Fibroblast of peridontal ligament (primary cell): Measurements from ENCODE around the gene MRPS34.
"Not testable (repeated sequence)": the region's sequence is repeated elsewhere in the genome, so short reads cannot be mapped to it uniquely, and the experiment has no call there.

Experiments
- DNase-seq: peaks from one replicate; pipeline ENCODE4 v3.0.0-alpha.2; 2010; ENCODE audit errors: extremely low read depth

MRPS34 gene

DNA sequence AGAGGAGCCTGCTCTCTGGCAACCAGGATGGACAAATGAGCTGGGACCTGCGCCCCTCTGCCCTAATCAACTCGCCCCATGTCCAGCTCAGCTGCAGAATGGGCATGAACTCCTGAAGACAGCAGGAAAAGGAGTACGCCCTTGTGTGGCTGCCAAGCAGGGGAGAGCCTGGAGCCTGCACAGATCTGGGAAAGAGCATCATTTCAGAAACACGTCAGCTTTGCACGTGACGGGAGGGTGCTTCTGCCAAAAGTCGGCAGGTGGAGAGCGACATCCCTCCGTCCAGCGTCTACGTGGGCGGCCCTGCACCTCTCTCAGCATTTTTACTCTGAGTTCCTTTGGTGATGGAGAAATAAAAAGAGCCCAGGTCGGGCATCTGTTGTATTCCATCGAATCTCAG is 20.1 kb downstream of the MRPS34 start:
- DNase-seq, result no peak

DNA sequence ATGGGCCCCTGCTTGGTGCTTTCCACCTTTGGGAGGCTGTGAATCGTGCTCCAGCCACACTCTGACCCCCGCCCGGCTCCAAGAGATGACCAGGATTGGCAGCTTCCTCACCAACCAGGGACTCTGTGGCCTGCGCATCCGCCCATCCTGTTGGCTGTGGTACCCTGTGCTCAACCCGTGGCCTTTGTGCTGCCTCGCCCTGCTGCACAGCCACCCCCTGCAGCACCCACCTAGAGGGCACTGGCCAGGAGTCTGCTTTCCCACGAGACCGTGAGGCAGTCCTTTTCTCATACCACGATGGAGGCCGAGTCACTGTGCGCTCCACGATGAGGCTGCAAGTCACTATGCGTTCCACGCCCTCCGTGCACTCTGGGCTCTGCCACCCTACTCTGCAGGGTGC is 21.0 kb downstream of the MRPS34 start:
- no peak for DNase-seq

DNA sequence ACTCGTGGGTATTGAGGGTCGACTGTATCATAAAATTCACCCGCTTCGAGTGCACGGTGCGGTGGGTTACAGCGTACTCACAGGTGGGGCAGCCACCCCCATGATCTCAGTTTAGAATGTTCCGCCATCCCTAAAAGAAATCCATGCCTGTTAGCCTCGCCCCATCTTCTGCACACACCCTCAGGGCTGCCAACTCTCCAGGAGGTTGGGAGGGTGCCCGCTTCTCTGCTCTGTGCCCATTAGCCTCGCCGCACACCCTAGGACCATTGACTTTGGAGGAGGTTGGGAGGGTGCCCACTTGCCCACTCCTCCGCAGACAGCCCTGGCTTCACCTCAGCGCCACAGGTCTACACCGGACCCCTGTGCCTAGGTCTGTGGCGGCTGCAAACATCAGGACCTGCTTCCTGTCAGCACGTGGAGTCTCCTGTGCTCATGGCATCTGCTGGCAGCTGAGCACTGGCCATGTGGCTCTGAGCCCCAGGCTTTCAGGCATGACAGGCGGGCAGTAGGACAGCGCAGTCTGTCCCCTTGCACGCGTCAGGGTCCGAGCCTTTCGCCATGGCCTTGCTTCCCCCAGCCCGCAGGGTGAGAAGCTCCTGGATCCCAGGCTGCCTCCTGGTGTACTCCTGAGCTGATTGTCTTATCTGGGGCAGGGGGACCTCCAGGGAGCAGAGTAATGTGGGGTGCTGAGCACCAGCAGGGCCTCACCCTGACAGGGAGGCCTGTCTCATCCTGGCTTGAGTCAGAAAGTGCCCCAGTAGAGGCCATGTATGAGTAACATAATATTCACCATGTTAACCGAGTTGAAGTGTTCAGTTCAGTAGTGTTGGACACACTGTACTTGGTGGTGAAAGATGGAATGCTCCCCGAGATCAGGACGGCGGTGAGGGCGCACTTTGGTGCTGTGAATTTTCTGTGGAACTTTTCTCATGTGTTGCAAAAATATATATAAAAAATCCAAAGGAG is 23.5 kb downstream of the MRPS34 start:
- DNase-seq, result no peak

DNA sequence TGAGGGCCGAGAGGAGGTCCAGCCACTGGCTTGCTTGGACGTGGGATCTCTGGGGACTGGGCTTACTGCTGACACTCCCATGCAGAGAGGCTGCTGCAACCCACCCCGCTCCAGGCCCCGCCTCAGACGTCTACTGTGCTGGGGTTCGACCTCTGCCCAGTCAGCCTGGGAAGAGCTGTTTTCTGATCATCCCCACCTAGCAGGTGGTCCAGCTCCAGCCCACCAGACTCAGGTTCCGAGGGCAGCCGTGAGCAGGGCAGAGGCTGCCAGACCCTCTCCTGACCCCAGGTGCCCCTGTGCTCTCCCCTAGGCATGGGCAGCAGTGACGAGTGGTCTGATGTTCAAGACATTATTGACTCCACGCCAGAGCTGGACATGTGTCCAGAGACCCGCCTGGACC is 25.0 kb downstream of the MRPS34 start:
- DNase-seq, result no peak

DNA sequence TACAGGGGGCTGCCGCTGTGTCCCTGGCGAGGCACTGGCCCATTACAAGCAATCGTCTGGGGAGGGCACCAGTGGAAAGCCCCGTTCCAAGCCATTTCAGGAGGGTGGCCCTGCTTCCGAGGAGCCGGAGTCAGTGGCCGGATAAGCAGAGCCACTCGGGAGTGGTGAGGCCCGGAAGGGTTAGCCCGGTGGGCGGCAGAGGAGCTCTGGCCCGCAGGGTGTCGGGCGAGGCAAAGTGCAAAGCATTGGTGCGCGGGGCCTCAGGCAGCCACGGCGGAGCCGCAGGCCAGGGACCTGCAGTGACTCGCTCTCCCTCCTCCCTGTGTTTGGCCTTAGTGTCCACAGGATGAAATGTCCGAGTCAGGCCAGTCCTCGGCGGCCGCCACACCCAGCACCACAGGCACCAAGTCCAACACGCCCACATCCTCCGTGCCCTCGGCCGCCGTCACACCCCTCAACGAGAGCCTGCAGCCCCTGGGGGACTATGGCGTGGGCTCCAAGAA is 26.2 kb downstream of the MRPS34 start:
- no peak for DNase-seq

DNA sequence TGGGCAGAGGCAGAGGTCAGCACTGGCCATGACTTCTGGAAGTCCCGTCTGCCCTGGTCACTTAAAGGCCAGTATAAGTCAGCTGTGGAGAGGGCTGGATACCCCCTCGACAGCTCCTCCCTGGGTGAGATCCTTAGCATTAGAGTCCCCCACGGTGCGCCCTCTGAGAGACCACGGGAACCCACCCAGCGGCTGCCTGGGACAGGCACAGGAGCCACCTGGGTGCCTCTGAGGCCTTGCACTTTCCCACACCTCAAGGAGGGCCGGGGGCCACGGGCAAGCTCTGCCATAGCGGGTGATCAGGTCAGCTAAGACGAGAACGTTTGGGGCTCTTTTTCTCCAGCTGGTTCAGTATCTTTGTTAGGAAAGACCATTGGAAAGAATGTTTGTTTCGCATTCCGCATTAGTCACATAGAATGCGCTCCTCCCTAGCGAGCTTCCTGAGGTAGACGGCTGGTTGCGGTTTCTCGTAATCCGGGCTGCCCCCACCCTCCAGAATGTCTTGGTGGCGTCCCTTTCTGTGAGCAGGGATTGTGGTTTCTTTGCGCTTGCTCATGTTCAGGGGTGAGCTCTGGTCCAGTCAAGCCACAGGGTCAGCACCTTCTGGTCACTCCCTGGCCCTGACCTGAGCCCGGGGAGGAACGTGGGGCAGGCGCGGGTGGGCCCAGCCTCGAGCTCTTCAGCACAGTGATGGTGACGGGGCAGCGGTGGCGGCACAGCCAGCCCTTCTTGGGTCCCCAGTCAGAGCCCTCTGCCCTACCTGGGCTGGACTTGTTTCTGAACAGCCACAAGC is 26.8 kb downstream of the MRPS34 start:
- DNase-seq, result peak; percentile 55

DNA sequence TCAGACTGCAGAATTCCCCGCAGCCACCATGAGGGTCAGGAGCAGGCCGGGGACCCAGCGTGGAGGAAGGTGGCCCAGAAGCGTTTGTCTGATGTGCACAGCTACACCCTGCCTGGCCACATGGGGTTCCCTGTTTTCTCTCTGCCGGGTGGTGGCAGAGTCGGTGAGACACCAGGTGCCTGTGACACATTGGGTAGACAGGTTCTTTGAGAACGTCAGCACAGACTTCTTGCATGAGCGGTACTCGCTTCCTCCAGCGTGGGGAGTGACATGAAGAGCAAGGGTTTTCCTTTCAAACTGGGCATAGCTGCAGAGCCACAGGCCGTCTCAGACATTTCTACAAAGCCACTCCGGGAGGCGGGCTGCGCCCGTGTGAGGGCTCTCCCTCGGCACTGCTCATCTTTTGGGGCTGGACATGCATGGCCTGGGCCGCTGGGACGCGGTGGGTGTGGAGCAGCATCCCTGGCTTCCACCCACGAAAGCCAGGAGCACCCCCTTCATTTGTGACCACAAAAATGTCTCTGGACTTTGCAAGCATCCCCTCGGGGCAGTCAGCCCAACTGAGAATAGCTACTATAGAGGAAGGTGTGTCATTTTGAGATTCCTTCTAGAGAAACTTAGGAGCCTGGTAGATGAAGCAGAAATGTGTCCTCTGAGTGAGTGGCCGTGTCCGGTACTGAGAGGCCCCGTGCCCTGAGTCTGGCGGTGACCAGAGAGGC is 27.6 kb downstream of the MRPS34 start:
- peak; percentile 56 for DNase-seq

DNA sequence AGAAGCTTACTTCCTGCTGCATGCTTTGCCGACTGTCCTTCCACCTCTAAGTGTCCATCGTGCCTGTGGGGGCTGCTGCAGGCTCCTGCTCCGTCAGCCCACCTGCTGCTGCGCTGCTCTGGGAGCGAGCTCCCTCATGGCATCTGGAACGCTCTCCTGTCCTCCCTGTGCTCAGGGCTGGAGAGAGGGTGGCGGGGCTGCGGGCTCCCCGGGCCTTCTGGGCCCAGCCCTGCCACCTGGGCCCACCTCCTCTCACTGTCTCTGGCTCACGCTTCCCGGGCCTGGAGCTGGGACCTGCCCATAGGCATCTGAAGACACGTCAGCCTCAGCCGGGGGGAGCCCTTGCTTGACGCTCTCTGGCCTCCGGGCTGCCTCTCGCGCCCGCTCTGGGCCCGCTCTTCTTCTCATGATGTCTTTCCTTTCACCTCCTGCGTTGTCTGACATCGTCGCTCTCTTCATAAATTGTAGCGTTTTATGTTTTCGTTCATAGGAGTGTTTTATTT is 28.5 kb downstream of the MRPS34 start:
- DNase-seq, result no peak

DNA sequence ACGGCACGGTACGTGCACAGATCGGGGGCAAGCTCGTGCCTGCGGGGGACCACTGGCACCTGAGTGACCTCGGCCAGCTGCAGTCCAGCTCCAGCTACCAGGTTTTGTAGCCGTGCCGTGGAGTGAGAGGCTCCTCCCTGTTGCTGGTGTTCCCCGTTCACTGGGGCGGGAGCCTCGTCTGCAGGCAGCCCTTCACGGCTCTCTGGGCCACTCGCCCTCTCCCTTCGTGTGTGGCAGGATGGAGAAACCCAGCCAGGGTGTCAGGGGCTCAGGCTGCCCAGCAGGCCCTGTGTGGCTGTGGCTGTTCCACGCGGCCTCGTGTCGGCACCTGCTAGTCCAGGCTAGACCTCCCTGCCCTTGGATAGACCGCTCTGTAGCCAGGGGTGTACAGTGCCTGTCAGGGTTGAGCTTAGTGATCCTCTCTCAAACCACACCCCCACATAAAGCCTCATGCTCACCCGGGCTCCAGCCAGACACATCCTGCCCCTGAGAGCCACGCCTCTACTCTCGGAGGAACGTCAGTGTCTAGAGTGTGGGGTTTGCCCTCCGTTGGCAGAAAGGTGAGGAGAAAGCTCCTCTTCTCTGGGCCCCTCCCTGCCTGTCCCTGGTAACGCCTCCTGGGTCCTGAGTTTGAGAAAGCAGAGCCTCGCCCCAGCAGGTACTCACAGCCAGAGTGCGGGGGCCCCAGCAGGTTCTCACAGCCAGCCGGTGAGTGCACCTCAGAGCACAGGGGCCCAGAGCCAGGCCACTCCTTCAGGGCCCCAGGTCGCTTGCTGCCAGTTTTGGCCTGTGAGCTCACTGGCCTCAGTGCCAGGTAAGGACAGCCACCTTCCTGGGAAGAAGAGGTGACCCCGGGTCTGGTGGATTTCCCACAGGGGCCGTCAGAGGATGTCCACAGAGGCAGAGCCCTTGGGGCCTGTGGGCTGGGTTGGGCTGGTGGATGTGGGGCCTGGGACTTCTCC is 29.3 kb downstream of the MRPS34 start:
- DNase-seq, result no peak

DNA sequence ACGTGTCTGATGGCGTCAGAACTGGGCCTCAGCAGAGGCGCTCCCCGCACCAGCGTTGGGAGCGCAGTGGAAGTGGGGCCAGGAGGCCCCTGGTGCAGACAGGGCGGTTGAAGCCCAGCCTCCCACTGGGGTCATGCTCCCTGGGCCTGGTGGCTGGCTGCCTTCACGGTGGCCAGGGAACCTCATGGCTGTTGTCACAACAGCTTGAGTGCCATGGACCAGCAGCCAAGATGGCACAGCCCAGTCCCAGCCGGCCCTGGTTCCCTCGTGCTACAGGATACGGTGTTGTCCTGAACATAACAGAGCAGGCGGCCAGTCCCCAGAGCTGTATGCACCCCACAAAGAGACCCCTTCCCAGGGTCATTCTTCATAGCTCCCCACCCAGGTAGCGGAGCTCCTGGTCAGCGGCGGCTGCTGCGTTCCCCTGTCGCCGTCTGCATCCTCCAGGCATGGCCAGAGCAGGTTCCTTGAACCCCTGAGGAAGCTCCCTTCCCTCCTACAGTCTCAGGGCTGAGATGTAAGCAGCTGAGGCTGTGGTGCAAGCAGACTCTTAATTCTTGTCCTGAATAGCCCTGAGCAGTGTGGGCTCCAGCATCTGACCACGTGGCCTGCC is 31.3 kb downstream of the MRPS34 start:
- DNase-seq, result no peak

DNA sequence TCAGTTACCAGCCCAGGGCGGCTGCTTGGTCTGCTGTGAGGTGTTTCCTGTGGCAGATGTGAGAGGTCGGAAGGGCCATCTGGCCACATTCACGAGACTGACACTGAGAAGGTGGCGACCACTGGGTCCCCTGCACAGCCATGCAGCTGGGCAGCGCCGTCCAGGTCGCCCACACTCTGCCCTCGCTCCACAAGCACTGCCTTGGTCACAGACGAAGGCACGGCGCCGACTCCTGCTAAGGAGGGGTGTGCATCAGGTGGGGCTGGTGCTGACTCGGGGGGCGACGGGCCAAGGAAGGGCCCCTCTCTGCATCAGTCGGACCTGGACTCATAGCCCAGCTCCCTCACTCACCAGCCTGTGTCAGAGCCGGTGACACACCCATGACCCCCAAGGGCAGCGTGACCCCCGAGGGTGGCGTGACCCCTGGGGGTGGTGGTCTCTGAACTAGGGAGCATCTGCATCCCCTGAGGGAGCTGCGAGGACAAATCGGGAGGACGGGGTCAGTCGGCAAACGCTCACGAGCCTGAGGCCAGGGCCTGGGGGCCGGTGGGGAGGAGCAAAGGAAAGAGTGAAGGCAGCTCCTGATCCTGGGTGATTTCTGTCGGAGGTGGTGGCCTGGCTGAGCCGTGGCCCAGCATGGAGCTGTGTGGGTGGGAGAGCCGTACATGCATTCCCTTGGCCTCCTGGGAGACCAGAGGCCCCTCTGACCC is 32.0 kb downstream of the MRPS34 start:
- DNase-seq, result no peak

DNA sequence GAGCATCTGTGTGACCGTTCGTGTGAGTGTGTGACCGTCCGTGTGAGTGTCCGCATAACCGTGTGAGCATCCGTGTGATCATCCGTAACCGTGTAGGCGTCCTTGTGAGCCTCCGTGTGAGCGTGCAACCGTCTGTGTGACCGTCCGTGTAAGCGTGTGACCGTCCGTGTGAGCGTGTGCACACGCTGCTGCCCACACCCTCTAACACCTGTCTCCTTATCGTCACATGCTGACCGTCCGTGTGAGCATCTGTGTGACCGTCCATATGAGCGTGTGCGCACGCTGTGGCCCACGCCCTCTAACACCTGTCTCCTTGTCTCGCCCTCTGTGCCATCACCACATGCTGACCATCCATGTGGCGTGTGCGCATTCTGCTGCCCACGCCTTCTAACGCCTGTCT is 32.7 kb downstream of the MRPS34 start:
- no peak for DNase-seq

DNA sequence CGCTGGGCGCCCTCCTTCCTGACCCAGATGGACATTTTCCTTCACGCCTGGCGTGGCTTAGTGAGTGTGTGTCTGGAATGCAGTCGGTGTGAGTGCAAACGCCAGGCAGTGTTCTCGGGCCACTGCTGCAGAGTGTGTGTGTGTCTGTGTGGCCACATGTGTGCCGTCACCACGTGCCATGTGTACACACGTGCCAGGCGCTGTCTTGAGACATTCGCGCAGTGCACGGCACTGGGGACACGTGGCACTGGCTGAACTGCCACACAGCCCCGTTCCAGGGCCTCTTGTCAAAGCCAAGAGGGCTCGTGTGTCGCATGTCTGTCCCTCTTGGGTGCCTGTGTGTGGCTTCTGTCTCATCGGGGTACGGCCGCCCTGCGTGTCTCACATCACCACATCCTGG is 38.1 kb downstream of the MRPS34 start:
- no peak for DNase-seq

DNA sequence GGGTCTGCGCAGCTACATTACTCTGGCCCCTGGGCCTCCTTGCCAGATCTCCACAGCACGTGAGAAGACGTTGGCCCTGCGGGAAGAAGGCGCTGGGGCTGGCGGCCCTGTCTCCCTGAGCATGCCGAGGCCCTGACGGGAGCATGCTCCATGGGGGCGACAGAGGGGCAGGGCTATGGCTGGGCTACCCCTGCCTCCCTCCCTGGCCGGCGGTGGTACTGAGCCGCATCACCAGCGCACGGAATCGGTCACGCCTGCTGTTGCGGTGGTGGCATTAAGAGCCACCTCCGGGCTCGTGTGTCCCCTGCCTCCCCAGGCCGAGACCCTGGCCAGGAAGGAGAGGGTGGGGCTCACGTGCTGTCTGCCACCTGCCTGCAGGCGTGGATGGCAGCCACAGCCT is 38.8 kb downstream of the MRPS34 start:
- no peak for DNase-seq

DNA sequence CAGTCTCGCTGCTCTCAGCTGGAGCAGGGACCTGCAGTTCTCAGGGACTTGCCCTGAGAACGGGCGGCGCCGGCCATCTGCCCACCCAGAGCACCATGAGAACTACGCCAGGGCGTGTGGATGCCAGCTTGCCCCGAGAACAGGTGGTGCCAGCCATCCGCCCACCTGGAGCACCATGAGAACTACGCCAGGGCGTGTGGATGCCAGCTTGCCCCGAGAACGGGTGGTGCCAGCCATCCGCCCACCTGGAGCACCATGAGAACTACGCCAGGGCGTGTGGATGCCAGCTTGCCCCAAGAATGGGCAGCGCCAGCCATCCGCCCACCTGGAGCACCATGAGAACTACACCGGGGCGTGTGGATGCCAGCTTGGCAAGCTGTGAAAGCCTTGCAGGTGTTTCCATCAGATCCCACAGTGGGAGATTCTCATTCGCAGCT is 40.4 kb downstream of the MRPS34 start:
- DNase-seq, result not testable (repeated sequence)

DNA sequence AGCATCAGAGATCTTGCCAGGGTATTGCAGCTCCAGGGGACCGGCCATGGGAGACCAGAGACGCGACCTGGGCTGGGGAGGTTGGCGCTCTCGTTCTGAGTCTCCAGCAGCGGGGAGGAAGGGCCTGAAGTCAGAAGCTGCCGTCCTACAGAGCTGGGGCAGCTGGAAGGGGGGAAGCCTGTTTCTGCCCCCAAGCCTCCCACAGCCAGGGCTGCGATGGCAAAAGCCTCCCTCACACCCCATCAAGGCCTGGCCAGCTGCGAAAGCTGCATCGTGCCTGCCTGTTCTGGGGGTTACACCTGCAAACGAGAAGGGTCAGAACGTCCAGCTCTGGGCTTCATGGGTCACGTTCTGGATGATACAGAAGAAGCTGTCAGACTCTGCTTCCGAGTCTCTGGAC is 40.9 kb downstream of the MRPS34 start:
- DNase-seq, result no peak

DNA sequence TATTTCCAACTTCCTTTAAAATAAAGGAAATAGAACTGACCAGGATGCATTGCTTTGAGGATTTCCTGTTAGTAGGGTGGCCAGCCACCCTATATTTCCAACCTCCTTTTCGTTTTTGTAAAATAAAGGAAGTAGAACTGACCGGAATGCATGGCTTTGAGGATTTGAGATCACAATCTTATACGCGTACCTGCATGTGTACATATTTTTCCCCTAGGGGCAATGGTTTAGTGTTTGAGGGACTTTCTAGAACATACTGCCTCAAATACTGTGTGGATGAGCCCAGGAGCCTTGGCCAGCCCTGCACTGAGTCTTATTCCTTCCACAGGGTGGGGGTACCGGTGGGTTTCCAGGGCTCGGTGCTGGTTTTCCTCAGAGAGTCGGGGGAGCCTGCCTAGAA is 41.3 kb downstream of the MRPS34 start:
- no peak for DNase-seq

DNA sequence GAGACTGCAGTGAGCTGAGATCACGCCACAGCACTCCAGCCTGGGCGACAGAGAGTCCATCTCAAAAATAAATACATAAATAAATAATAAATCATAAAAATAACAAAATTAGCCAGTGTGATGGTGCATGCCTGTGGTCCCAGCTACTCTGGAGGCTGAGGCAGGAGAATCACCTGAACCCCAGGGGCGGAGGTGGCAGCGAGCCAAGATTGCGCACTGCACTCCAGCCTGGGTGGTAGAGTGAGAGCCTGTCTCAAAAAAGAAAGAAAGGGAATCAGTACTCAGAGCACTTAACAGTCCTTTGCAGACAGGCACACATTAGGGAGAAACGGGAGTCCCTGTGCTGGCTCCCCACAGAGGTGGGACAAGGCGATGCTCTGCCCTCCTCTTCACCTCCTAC is 41.9 kb downstream of the MRPS34 start:
- DNase-seq, result no peak

DNA sequence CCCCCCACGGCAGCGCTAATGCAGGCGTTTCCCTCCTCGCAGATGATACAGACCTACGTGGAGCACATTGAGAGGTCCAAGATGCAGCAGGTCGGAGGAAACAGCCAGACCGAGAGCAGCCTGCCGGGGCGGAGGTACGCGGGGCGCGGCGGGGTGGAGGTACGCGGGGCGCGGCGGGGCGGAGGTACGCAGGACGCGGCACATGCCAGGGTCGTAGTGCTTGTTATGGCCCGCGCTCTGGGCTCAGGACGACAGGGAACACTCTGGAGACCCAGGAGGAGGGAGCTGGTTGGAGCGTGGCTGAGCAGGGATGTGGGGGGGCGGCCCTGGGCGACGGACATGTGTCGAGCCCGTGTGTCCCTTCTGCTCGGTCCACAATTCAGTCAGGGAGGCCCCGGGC is 43.5 kb downstream of the MRPS34 start:
- DNase-seq, result no peak

DNA sequence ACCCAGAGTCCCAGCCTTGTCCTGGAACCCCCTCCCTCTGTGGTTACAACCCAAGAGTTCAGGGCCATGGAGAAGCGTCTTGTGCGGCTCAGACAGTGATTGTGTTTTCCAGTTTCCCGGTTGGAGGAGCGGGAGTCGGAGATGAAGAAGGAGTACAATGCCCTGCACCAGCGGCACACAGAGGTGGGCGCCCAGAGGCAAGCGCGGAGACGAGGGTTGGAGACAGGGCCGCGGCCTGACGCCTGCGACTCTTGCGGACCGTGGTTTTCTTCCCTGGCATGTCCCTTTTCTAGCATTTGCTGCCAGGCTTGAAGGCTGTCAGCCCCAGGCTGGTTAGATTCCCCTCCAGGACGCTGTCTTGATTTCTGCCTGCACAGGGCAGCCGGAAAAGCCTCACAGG is 43.9 kb downstream of the MRPS34 start:
- DNase-seq, result no peak
